Gastrocnemius medialis (tissue), 4 donors: ENCODE measurements around the gene CFAP299.

Experiments
- CTCF ChIP-seq, 5 experiments: fragments of 450-650 bp in 3 of 5; fragments of 200-600 bp in 2 of 5; sonication (generic) in 2 of 5; IDR thresholded peaks in 4 of 5; conservative IDR thresholded peaks in 1 of 5; 1 replicate in 4 of 5; 2 replicates in 1 of 5; pipeline ENCODE4 v1.5.1; 2016 to 2019; ENCODE audit warnings: antibody characterized with exemption in 5 of 5, mild to moderate bottlenecking in 3 of 5, moderate library complexity in 3 of 5
- POLR2A ChIP-seq, 2 donors: fragments of 450-650 bp; IDR thresholded peaks; one replicate each; pipeline ENCODE4 v1.6.1; 2017; ENCODE audit warnings: antibody characterized with exemption in 2 of 2, mild to moderate bottlenecking in 2 of 2, moderate library complexity in 2 of 2

DNA sequence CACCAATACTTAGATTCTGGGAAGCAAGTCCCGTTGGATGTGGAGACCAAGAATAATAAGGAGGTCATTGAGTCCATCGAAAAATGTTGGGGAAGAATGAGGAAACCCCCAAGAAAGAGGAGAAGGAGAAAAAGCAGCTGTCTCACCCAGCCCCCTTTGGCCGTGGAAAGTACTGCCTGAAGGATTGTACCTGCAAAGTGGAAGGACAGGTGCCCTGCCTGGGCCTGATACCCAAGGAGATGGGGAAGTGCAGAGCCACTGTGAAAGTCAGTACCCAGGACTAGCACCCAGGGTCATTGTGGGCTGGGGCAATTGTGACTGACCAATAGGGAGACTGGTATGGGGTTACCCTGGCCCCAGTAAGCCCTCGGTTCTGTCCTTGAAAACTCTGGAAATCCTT, 13.8 kb upstream of the CFAP299 start:
- TF ChIP-seq POLR2A (IDR thresholded peaks at IDR 0.05) (no peak), CTCF (IDR thresholded peaks at IDR 0.05 in 4 of 5, conservative IDR thresholded peaks at IDR 0.05 in 1 of 5) (no peak)
